HCT116 (cell line): ENCODE data around the gene BPIFB1. TPM values are rescaled to one million over a fixed set of nuclear protein-coding genes. Genes with fewer than 3 reads are reported as not detected.

Experiments
- ATAC-seq: fragments of 200-7000 bp; cut with Tn5 transposase; 2 replicates; pipeline ENCODE4 v1.9.1; 2020; ENCODE audit warnings: mild to moderate bottlenecking, moderate library complexity
- BruUV-seq: library from RNA; stranded (reverse); fragments of 400-500 nt; replicated peaks from 2 replicates; lab custom pipeline; 2021; lab: Mats Ljungman, UMichigan
- CTCF ChIA-PET: fragments of 300-600 bp; sonication (Branson Sonifier 250); formaldehyde crosslinking; loops from one replicate; lab custom pipeline; 2021; ENCODE audit warnings: antibody characterized with exemption; lab: Charles Lee
- POLR2A ChIA-PET: fragments of 300-600, 350-600 bp; sonication (Branson Sonifier 250); formaldehyde crosslinking; loops from one replicate; lab custom pipeline; 2021; ENCODE audit warnings: antibody characterized with exemption; lab: Charles Lee
- RAD21 ChIA-PET, 2 experiments: fragments of 300-600 bp; sonication (Branson Sonifier 250); formaldehyde crosslinking; loops; one replicate each; lab custom pipeline; 2023; ENCODE audit warnings: low total read pairs in 2 of 2; ENCODE audit not compliant: uncharacterized antibody in 2 of 2, unreplicated experiment in 2 of 2, low non-redundant PET in 1 of 2; lab: Charles Lee
- DNase-seq: peaks from one replicate; pipeline ENCODE4 v3.0.0-alpha.2; 2010; ENCODE audit warnings: low read depth, low spot score
- H2AFZ ChIP-seq: fragments of 200-600 bp; shearing (Covaris generic), sonication (generic); 2 replicates; pipeline ENCODE4 v1.6.1; 2017; ENCODE audit warnings: low read depth, mixed run types, mixed read lengths, antibody characterized with exemption, low read length; ENCODE audit not compliant: poor library complexity, severe bottlenecking
- H3K27ac ChIP-seq: 2 replicates; pipeline ENCODE4 v1.5.1; 2012; ENCODE audit warnings: low read depth, low read length
- H3K27me3 ChIP-seq: fragments of 200-600 bp; sonication (generic); 2 replicates; pipeline ENCODE4 v1.6.1; 2016; ENCODE audit warnings: mixed run types, low read length, mixed read lengths; ENCODE audit not compliant: insufficient read depth
- H3K36me3 ChIP-seq, 2 experiments: fragments of 200-500 bp in 1 of 2; fragments of 200-600 bp in 1 of 2; sonication (Bioruptor generic) in 1 of 2; sonication (generic) in 1 of 2; 2 replicates each; pipeline versions ENCODE4 v1.5.1 to v1.6.1; 2014 to 2016; ENCODE audit warnings: low read length in 2 of 2, inconsistent platforms in 1 of 2, mixed read lengths in 1 of 2, mixed run types in 1 of 2; ENCODE audit not compliant: insufficient read depth in 2 of 2, control insufficient read depth in 1 of 2
- H3K4me1 ChIP-seq, 2 experiments: fragments of 200-600 bp in 1 of 2; sonication (generic) in 1 of 2; 2 replicates each; pipeline versions ENCODE4 v1.5.1 to v1.6.1; 2012 to 2017; ENCODE audit warnings: low read length in 2 of 2, inconsistent platforms in 1 of 2, mild to moderate bottlenecking in 1 of 2, mixed read lengths in 1 of 2, mixed run types in 1 of 2, moderate library complexity in 1 of 2; ENCODE audit not compliant: insufficient read depth in 2 of 2, control insufficient read depth in 1 of 2
- H3K4me2 ChIP-seq: fragments of 200-600 bp; sonication (generic); 2 replicates; pipeline ENCODE4 v1.6.1; 2017; ENCODE audit warnings: mixed run types, low read length, mixed read lengths
- H3K4me3 ChIP-seq, 2 experiments: fragments of 200-600 bp in 1 of 2; sonication (generic) in 1 of 2; replicated peaks in 1 of 2; 2 replicates each; pipeline ENCODE4 v1.5.1; 2011 to 2016; ENCODE audit warnings: low read length in 2 of 2, control low read depth in 1 of 2, low read depth in 1 of 2, mild to moderate bottlenecking in 1 of 2, mixed read lengths in 1 of 2, mixed run types in 1 of 2
- H3K79me2 ChIP-seq: fragments of 200-600 bp; sonication (generic); 2 replicates; pipeline ENCODE4 v1.6.1; 2017; ENCODE audit warnings: mild to moderate bottlenecking, mixed run types, low read length, moderate library complexity, mixed read lengths; ENCODE audit not compliant: insufficient read depth
- H3K9ac ChIP-seq: fragments of 200-600 bp; sonication (generic); 2 replicates; pipeline ENCODE4 v1.6.1; 2016; ENCODE audit warnings: low read length, mixed read lengths
- H3K9me2 ChIP-seq: fragments of 200-600 bp; sonication (generic), shearing (Covaris generic); 2 replicates; pipeline ENCODE4 v1.6.1; 2017; ENCODE audit warnings: mixed run types, mild to moderate bottlenecking, moderate library complexity; ENCODE audit not compliant: insufficient read depth
- H3K9me3 ChIP-seq, 2 experiments: fragments of 200-500 bp in 1 of 2; fragments of 200-600 bp in 1 of 2; sonication (Bioruptor generic) in 1 of 2; sonication (generic) in 1 of 2; 2 replicates each; pipeline ENCODE4 v1.6.1; 2014 to 2017; ENCODE audit warnings: low read length in 2 of 2, mixed read lengths in 2 of 2, inconsistent platforms in 1 of 2, low read depth in 1 of 2, mild to moderate bottlenecking in 1 of 2, mixed run types in 1 of 2, moderate library complexity in 1 of 2; ENCODE audit not compliant: control insufficient read depth in 1 of 2, insufficient read depth in 1 of 2
- H4K20me1 ChIP-seq: fragments of 200-600 bp; sonication (generic), shearing (Covaris generic); 2 replicates; pipeline ENCODE4 v1.6.1; 2017; ENCODE audit warnings: mixed run types, mild to moderate bottlenecking, moderate library complexity; ENCODE audit not compliant: insufficient read depth
- CBX3 ChIP-seq: IDR thresholded peaks from 2 replicates; pipeline ENCODE4 v1.6.1; 2012; ENCODE audit warnings: low read depth
- EGR1 ChIP-seq: IDR thresholded peaks from 2 replicates; pipeline ENCODE4 v1.6.1; 2012; ENCODE audit warnings: low read depth
- ELF1 ChIP-seq: IDR thresholded peaks from 2 replicates; pipeline ENCODE4 v1.6.1; 2012; ENCODE audit warnings: low read depth, borderline replicate concordance
- EZH2phosphoT487 ChIP-seq: fragments of 200-600 bp; IDR thresholded peaks from 2 replicates; pipeline ENCODE4 v1.6.1; 2018; ENCODE audit warnings: antibody characterized with exemption, borderline replicate concordance
- FOSL1 ChIP-seq: IDR thresholded peaks from 2 replicates; pipeline ENCODE4 v1.6.1; 2012; ENCODE audit warnings: low read depth
- JUND ChIP-seq: IDR thresholded peaks from 2 replicates; pipeline ENCODE4 v1.6.1; 2012
- POLR2A ChIP-seq: IDR thresholded peaks from 2 replicates; pipeline ENCODE4 v1.7.0; 2011; ENCODE audit warnings: borderline replicate concordance; ENCODE audit not compliant: insufficient read depth, insufficient read length; ENCODE audit errors: extremely low read depth
- POLR2AphosphoS5 ChIP-seq: IDR thresholded peaks from 2 replicates; pipeline ENCODE4 v1.6.1; 2011; ENCODE audit warnings: mild to moderate bottlenecking, low read depth, low read length, moderate library complexity
- RAD21 ChIP-seq: IDR thresholded peaks from 2 replicates; pipeline ENCODE4 v1.6.1; 2012; ENCODE audit warnings: low read depth, mild to moderate bottlenecking
- SIN3A ChIP-seq: IDR thresholded peaks from 2 replicates; pipeline ENCODE4 v1.6.1; 2012; ENCODE audit warnings: low read depth
- SRF ChIP-seq: IDR thresholded peaks from 2 replicates; pipeline ENCODE4 v1.6.1; 2012; ENCODE audit warnings: low read depth
- TCF7L2 ChIP-seq: IDR thresholded peaks from 2 replicates; pipeline ENCODE4 v1.7.0; 2011; ENCODE audit warnings: borderline replicate concordance, inconsistent platforms; ENCODE audit not compliant: insufficient read depth, insufficient read length; ENCODE audit errors: extremely low read depth
- YY1 ChIP-seq: IDR thresholded peaks from 2 replicates; pipeline ENCODE4 v1.6.1; 2011; ENCODE audit warnings: low read length, low read depth, moderate library complexity, mild to moderate bottlenecking; ENCODE audit not compliant: insufficient replicate concordance; ENCODE audit errors: extremely low read depth
- ZNF274 ChIP-seq: fragments of 200-500 bp; sonication (Bioruptor generic); IDR thresholded peaks from 2 replicates; pipeline ENCODE4 v1.6.1; 2014; ENCODE audit warnings: mild to moderate bottlenecking, low read depth, low read length, inconsistent platforms
- intact Hi-C: fragments of 100-400 bp; cut with micrococcal nuclease; formaldehyde crosslinking; loops from 2 replicates; pipeline ENCODE4 v1.10.0; 2022
- total RNA-seq: library from RNA; stranded (reverse); gene quantifications from one replicate; pipeline ENCODE4 v1.2.1, GENCODE V29; 2021; ENCODE audit not compliant: unreplicated experiment
- TF ChIP-seq, protein P1 (sequence below): IDR thresholded peaks from 2 replicates; pipeline ENCODE4 v1.6.1; 2012
- TF ChIP-seq, protein P2 (sequence below): IDR thresholded peaks from 2 replicates; pipeline ENCODE4 v1.6.1; 2012
- TF ChIP-seq, protein P3 (sequence below), 3 experiments: fragments of 200-600 bp in 1 of 3; sonication (generic) in 1 of 3; IDR thresholded peaks in 2 of 3; conservative IDR thresholded peaks in 1 of 3; 2 replicates each; pipeline ENCODE4 v1.5.1; 2012 to 2017; ENCODE audit warnings: low read depth in 2 of 3, low read length in 2 of 3, antibody characterized with exemption in 1 of 3, borderline replicate concordance in 1 of 3, control low read depth in 1 of 3, mild to moderate bottlenecking in 1 of 3, mixed read lengths in 1 of 3, mixed run types in 1 of 3, moderate library complexity in 1 of 3; ENCODE audit not compliant: insufficient read depth in 1 of 3
- TF ChIP-seq, protein P4 (sequence below): IDR thresholded peaks from 2 replicates; pipeline ENCODE4 v1.6.1; 2011; ENCODE audit warnings: mild to moderate bottlenecking, low read length, moderate library complexity; ENCODE audit not compliant: insufficient replicate concordance; ENCODE audit errors: extremely low read depth

BPIFB1 gene
- total RNA-seq, 1 experiment from 2014 or later = 0.17 TPM

DNA sequence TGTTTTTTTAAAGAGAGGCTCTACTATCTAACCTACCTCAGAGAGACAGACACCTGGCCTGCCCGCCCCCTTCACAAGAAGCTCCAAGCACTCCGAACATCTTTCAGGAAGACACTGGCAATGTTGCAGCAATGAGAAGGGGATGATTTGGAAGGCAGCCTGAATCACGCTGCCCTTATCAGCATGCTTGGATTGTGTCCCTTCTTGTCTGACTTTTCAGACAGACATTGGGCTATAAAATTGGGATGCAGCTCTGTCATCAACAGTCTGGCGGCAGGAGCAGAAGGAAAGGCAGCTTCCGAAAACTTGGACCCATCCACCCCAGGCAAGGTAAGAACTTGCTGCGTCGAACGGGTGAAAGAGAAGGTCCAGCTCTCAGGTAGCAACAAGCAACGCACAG is 62.3 kb downstream of the BPIFB1 start:
- no peak for DNase-seq
- no peak overlapping the region for H3K9ac ChIP-seq
- H3K9me2 ChIP-seq = no peaks in the 10 kb centered on the region
- H3K36me3 ChIP-seq = no peaks in the 10 kb centered on the region
- no peaks in the 10 kb centered on the region for H3K9me3 ChIP-seq
- H3K27me3 ChIP-seq = no peaks in the 10 kb centered on the region
- H3K4me2 ChIP-seq = no peak overlapping the region
- POLR2A ChIA-PET = no interaction called here
- RAD21 ChIA-PET = no interaction called here
- BruUV-seq = no TSS peak
- intact Hi-C loops = no loop called here
- no peak overlapping the region for H2AFZ ChIP-seq
- no peaks in the 10 kb centered on the region for H4K20me1 ChIP-seq
- no peak overlapping the region for H3K27ac ChIP-seq
- no peaks in the 10 kb centered on the region for H3K79me2 ChIP-seq
- CTCF ChIA-PET = no interaction called here
- TF ChIP-seq EGR1 (no peak), SRF (no peak), EZH2phosphoT487 (no peak), ELF1 (no peak), FOSL1 (no peak), JUND (no peak), TCF7L2 (no peak), CBX3 (no peak), RAD21 (no peak), ZNF274 (no peak), SIN3A (no peak), YY1 (no peak), POLR2AphosphoS5 (no peak), POLR2A (no peak)
- TF ChIP-seq, protein P1, sequence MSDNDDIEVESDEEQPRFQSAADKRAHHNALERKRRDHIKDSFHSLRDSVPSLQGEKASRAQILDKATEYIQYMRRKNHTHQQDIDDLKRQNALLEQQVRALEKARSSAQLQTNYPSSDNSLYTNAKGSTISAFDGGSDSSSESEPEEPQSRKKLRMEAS = no peak
- TF ChIP-seq, protein P2, sequence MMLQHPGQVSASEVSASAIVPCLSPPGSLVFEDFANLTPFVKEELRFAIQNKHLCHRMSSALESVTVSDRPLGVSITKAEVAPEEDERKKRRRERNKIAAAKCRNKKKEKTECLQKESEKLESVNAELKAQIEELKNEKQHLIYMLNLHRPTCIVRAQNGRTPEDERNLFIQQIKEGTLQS = no peak
- TF ChIP-seq, protein P3, sequence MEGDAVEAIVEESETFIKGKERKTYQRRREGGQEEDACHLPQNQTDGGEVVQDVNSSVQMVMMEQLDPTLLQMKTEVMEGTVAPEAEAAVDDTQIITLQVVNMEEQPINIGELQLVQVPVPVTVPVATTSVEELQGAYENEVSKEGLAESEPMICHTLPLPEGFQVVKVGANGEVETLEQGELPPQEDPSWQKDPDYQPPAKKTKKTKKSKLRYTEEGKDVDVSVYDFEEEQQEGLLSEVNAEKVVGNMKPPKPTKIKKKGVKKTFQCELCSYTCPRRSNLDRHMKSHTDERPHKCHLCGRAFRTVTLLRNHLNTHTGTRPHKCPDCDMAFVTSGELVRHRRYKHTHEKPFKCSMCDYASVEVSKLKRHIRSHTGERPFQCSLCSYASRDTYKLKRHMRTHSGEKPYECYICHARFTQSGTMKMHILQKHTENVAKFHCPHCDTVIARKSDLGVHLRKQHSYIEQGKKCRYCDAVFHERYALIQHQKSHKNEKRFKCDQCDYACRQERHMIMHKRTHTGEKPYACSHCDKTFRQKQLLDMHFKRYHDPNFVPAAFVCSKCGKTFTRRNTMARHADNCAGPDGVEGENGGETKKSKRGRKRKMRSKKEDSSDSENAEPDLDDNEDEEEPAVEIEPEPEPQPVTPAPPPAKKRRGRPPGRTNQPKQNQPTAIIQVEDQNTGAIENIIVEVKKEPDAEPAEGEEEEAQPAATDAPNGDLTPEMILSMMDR (IDR thresholded peaks at IDR 0.05 in 2 of 3, conservative IDR thresholded peaks at IDR 0.05 in 1 of 3; ENCODE audit: borderline replicate concordance in 1 of 3, insufficient read depth in 1 of 3, low read depth in 2 of 3, low read length in 2 of 3) = no peak
- TF ChIP-seq, protein P4, sequence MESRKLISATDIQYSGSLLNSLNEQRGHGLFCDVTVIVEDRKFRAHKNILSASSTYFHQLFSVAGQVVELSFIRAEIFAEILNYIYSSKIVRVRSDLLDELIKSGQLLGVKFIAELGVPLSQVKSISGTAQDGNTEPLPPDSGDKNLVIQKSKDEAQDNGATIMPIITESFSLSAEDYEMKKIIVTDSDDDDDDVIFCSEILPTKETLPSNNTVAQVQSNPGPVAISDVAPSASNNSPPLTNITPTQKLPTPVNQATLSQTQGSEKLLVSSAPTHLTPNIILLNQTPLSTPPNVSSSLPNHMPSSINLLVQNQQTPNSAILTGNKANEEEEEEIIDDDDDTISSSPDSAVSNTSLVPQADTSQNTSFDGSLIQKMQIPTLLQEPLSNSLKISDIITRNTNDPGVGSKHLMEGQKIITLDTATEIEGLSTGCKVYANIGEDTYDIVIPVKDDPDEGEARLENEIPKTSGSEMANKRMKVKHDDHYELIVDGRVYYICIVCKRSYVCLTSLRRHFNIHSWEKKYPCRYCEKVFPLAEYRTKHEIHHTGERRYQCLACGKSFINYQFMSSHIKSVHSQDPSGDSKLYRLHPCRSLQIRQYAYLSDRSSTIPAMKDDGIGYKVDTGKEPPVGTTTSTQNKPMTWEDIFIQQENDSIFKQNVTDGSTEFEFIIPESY = no peak
- TF ChIP-seq, all 23 proteins: peak for 0
- Histone ChIP-seq H3K4me1 (no peaks in the 10 kb centered on the region), H3K4me3 (no peak overlapping the region)
- no peak for ATAC-seq
